Spleen (tissue), 7 donors: ENCODE data around the gene REXO4.

Source experiments
- CTCF ChIP-seq, 11 experiments: fragments of 200-600 bp in 7 of 11; fragments of 450-650 bp in 4 of 11; sonication (generic) in 4 of 11; IDR thresholded peaks in 8 of 11; conservative IDR thresholded peaks in 3 of 11; 1 replicate in 7 of 11; 2 replicates in 4 of 11; pipeline versions ENCODE4 v1.4.0 to v1.8.0; 2016 to 2021; ENCODE audit warnings: antibody characterized with exemption in 11 of 11, inconsistent platforms in 4 of 11, mild to moderate bottlenecking in 1 of 11
- POLR2A ChIP-seq, 3 donors: fragments of 450-650 bp; IDR thresholded peaks; one replicate each; pipeline ENCODE4 v1.5.1; 2017; ENCODE audit warnings: antibody characterized with exemption in 3 of 3, mild to moderate bottlenecking in 1 of 3
- POLR2AphosphoS5 ChIP-seq, 3 donors: sonication (generic); formaldehyde crosslinking; IDR thresholded peaks; one replicate each; pipeline ENCODE4 v1.5.1; 2017; ENCODE audit warnings: antibody characterized with exemption in 3 of 3
- donor health status: DM: no; HTN: no; CAD: no; lungs with moderate emphysema.
- donor health status: DM: no; HTN: no; CAD: no.
- donor health status: DM: no; HTN: no; CAD: no.

GRCh38 chr9:133402689-133403088, 15.1 kb downstream of the REXO4 start:
- TF ChIP-seq CTCF (IDR thresholded peaks at IDR 0.05 in 8 of 11, conservative IDR thresholded peaks at IDR 0.05 in 3 of 11): no peak
- no peak for TF ChIP-seq POLR2A (IDR thresholded peaks at IDR 0.05)
- peak in 1 of 3 donors; percentile 52 for TF ChIP-seq POLR2AphosphoS5 (IDR thresholded peaks at IDR 0.05)
